HepG2 (cell line): ENCODE data around the gene DSC2. TPM values are rescaled to one million over a fixed set of nuclear protein-coding genes. Genes with fewer than 3 reads are reported as not detected.

Experiments
- ATAC-seq: fragments of 200-7000 bp; cut with Tn5 transposase; 3 replicates; pipeline ENCODE4 v1.9.1; 2020; ENCODE audit warnings: mild to moderate bottlenecking, moderate library complexity
- BruUV-seq: library from RNA; stranded (reverse); fragments of 400-500 nt; replicated peaks from 2 replicates; lab custom pipeline; 2021; lab: Mats Ljungman, UMichigan
- CTCF ChIA-PET: fragments of 300-600 bp; formaldehyde crosslinking; extraction: SDS; loops from one replicate; lab custom pipeline; 2021; ENCODE audit warnings: low total read pairs, inconsistent platforms, low intra/inter-chr PET ratio; lab: Yijun Ruan, JAX
- POLR2A ChIA-PET: fragments of 350-600 bp; sonication (Branson Sonifier 250); formaldehyde crosslinking; loops from one replicate; lab custom pipeline; 2020; ENCODE audit warnings: antibody characterized with exemption, inconsistent platforms; lab: Yijun Ruan, JAX
- DNase-seq: peaks from one replicate; pipeline ENCODE4 v3.0.0-alpha.2; 2015; ENCODE audit warnings: low spot score
- FAIRE-seq: peaks from 3 replicates; lab custom pipeline; 2011; peaks lifted over from hg19 to GRCh38; lab: Jason Lieb, UNC
- H2AFZ ChIP-seq: one replicate; pipeline ENCODE4 v1.6.1; 2011; ENCODE audit warnings: low read length, inconsistent platforms
- H3K27ac ChIP-seq: fragments of 300-600 bp; 3 replicates; pipeline ENCODE4 v1.8.0; 2011; ENCODE audit warnings: mixed run types, mild to moderate bottlenecking, mixed read lengths, low read length, inconsistent platforms; ENCODE audit not compliant: insufficient read depth; ENCODE audit errors: extremely low read length
- H3K27me3 ChIP-seq, 2 experiments: fragments of 200-600 bp in 1 of 2; 2 replicates in 1 of 2; 3 replicates in 1 of 2; pipeline versions ENCODE4 v1.6.0 to v1.8.0; 2011; ENCODE audit warnings: low read length in 2 of 2, mild to moderate bottlenecking in 2 of 2, moderate library complexity in 2 of 2, inconsistent platforms in 1 of 2; ENCODE audit not compliant: insufficient read depth in 2 of 2, control insufficient read depth in 1 of 2
- H3K36me3 ChIP-seq, 2 experiments: fragments of 200-600 bp in 1 of 2; replicated peaks in 1 of 2; 2 replicates in 1 of 2; 3 replicates in 1 of 2; pipeline versions ENCODE4 v1.5.1 to v1.8.0; 2011; ENCODE audit warnings: low read length in 2 of 2, inconsistent platforms in 1 of 2; ENCODE audit not compliant: insufficient read depth in 2 of 2, control insufficient read depth in 1 of 2
- H3K4me1 ChIP-seq: 2 replicates; pipeline ENCODE4 v1.5.1; 2012; ENCODE audit warnings: low read length, inconsistent platforms; ENCODE audit not compliant: insufficient read depth
- H3K4me2 ChIP-seq: 2 replicates; pipeline ENCODE4 v1.6.0; 2011; ENCODE audit warnings: low read depth, low read length, inconsistent platforms
- H3K4me3 ChIP-seq, 3 experiments: fragments of 200-600 bp in 1 of 3; sonication (generic), shearing (Covaris generic) in 1 of 3; replicated peaks in 1 of 3; 2 replicates each; pipeline ENCODE4 v1.5.1; 2011 to 2016; ENCODE audit warnings: low read length in 3 of 3, inconsistent platforms in 2 of 3, low read depth in 2 of 3, mild to moderate bottlenecking in 2 of 3, control low read depth in 1 of 3, mixed read lengths in 1 of 3; ENCODE audit not compliant: insufficient read depth in 1 of 3
- H3K79me2 ChIP-seq: one replicate; pipeline ENCODE4 v1.6.1; 2011; ENCODE audit warnings: low read length, inconsistent platforms; ENCODE audit not compliant: insufficient read depth
- H3K9ac ChIP-seq: 2 replicates; pipeline ENCODE4 v1.6.0; 2011; ENCODE audit warnings: mild to moderate bottlenecking, low read depth, low read length, inconsistent platforms; ENCODE audit not compliant: insufficient read depth
- H3K9me3 ChIP-seq: 2 replicates; pipeline ENCODE4 v1.5.1; 2012; ENCODE audit warnings: mild to moderate bottlenecking, low read length
- H4K20me1 ChIP-seq: 2 replicates; pipeline ENCODE4 v1.6.0; 2011; ENCODE audit warnings: inconsistent platforms, mild to moderate bottlenecking, low read length, moderate library complexity; ENCODE audit not compliant: insufficient read depth
- AKAP8 ChIP-seq: sonication (generic); formaldehyde crosslinking; IDR thresholded peaks from 2 replicates; pipeline ENCODE4 v1.5.1; 2020; ENCODE audit warnings: mild to moderate bottlenecking, missing genetic modification reagents
- FOXK2 ChIP-seq: fragments of 450-650 bp; IDR thresholded peaks from 2 replicates; pipeline ENCODE4 v1.6.1; 2016
- GPBP1L1 ChIP-seq: sonication (generic); formaldehyde crosslinking; IDR thresholded peaks from 2 replicates; pipeline ENCODE4 v1.5.0; 2020; ENCODE audit warnings: mild to moderate bottlenecking, missing genetic modification reagents
- GPN1 ChIP-seq: sonication (generic); formaldehyde crosslinking; IDR thresholded peaks from 2 replicates; pipeline ENCODE4 v1.5.1; 2020; ENCODE audit warnings: missing genetic modification reagents, borderline replicate concordance
- IRF2 ChIP-seq: IDR thresholded peaks from 2 replicates; pipeline ENCODE4 v1.6.1; 2018; ENCODE audit warnings: missing genetic modification reagents, missing compliant biosample characterization
- POLR2G ChIP-seq: fragments of 200-400 bp; formaldehyde crosslinking; IDR thresholded peaks from 2 replicates; pipeline ENCODE4 v1.6.1; 2018; ENCODE audit warnings: mild to moderate bottlenecking, low read depth, low read length, moderate library complexity
- PRMT3 ChIP-seq: sonication (generic); formaldehyde crosslinking; IDR thresholded peaks from 2 replicates; pipeline ENCODE4 v1.8.1; 2022; ENCODE audit warnings: low read depth, mild to moderate bottlenecking, moderate library complexity, missing genetic modification reagents, borderline replicate concordance
- SALL1 ChIP-seq: sonication (generic); formaldehyde crosslinking; IDR thresholded peaks from 2 replicates; pipeline ENCODE4 v1.8.0; 2022; ENCODE audit warnings: mild to moderate bottlenecking, missing genetic modification reagents
- SCMH1 ChIP-seq: sonication (generic); formaldehyde crosslinking; IDR thresholded peaks from 2 replicates; pipeline ENCODE4 v1.9.0; 2021; ENCODE audit warnings: missing genetic modification reagents, mild to moderate bottlenecking, borderline replicate concordance
- SRSF1 ChIP-seq: fragments of 200-400 bp; formaldehyde crosslinking; optimal IDR thresholded peaks from 2 replicates; pipeline ENCODE3; 2017; ENCODE audit warnings: mild to moderate bottlenecking, low read depth, low read length, moderate library complexity
- YY1 ChIP-seq: IDR thresholded peaks from 2 replicates; pipeline ENCODE4 v1.6.1; 2011; ENCODE audit warnings: low read length, low read depth, moderate library complexity, mild to moderate bottlenecking; ENCODE audit not compliant: insufficient read depth, insufficient replicate concordance
- ZBTB1 ChIP-seq: sonication (generic); formaldehyde crosslinking; IDR thresholded peaks from 2 replicates; pipeline ENCODE4 v1.4.0; 2020; ENCODE audit warnings: missing genetic modification reagents, borderline replicate concordance
- ZNF160 ChIP-seq: sonication (generic); formaldehyde crosslinking; IDR thresholded peaks from 2 replicates; pipeline ENCODE4 v1.8.0; 2022; ENCODE audit warnings: mild to moderate bottlenecking, inconsistent platforms, missing genetic modification reagents
- ZNF296 ChIP-seq: sonication (generic); formaldehyde crosslinking; conservative IDR thresholded peaks from 2 replicates; pipeline ENCODE4 v1.5.0; 2020; ENCODE audit warnings: mild to moderate bottlenecking, missing genetic modification reagents
- ZNF619 ChIP-seq: sonication (generic); formaldehyde crosslinking; IDR thresholded peaks from 2 replicates; pipeline ENCODE4 v1.4.0; 2020; ENCODE audit warnings: mild to moderate bottlenecking, missing genetic modification reagents
- ZSCAN21 ChIP-seq: sonication (generic); formaldehyde crosslinking; IDR thresholded peaks from 2 replicates; pipeline ENCODE4 v1.8.0; 2022; ENCODE audit warnings: mild to moderate bottlenecking, missing genetic modification reagents, moderate library complexity, borderline replicate concordance
- WGBS: methylation state at CpG from one replicate; pipeline ENCODE4 v1.1.6; 2017; ENCODE audit warnings: low lambda C conversion rate; 5-methylcytosine and 5-hydroxymethylcytosine counted together
- in situ Hi-C: cut with HindIII; loops from 2 replicates; pipeline ENCODE4 v1.10.0; 2017; ENCODE audit warnings: low pct_unique_long_range_greater_than_20kb; ENCODE audit not compliant: extremely low pct_ligation_motif_present
- intact Hi-C: fragments of 100-400 bp; cut with micrococcal nuclease; formaldehyde crosslinking; loops from one replicate; pipeline ENCODE4 v1.10.0; 2022; ENCODE audit not compliant: unreplicated experiment
- polyA plus RNA-seq, 8 experiments: library from polyadenylated mRNA; depleted of rRNA in 3 of 8; stranded (reverse) in 7 of 8; unstranded in 1 of 8; fragments of >200 nt; fragmentation: Illumina TruSeq in 4 of 8; extraction: Trizol in 4 of 8; gene quantifications; 2 replicates each; pipeline versions ENCODE4 v1.2.1 to v1.2.3, GENCODE V29; 2011 to 2016; ENCODE audit warnings: low read depth in 4 of 8, missing spikeins in 1 of 8, mixed read lengths in 1 of 8; ENCODE audit not compliant: insufficient read depth in 1 of 8
- total RNA-seq, 5 experiments: library from RNA; depleted of rRNA; stranded (reverse); fragments of >200 nt; fragmentation: Illumina TruSeq; extraction: Trizol; gene quantifications; 2 replicates each; pipeline ENCODE4 v1.2.3, GENCODE V29; 2016; ENCODE audit warnings: low read depth in 1 of 5
- TF ChIP-seq, protein P1 (sequence below): sonication (generic); formaldehyde crosslinking; IDR thresholded peaks from 2 replicates; pipeline ENCODE4 v1.4.0; 2020; ENCODE audit warnings: mild to moderate bottlenecking, low read depth, missing genetic modification reagents
- TF ChIP-seq, protein P2 (sequence below): sonication (generic); formaldehyde crosslinking; IDR thresholded peaks from 2 replicates; pipeline ENCODE4 v1.4.0; 2020; ENCODE audit warnings: missing genetic modification reagents

DSC2 gene
- total and polyA plus RNA-seq, 2 of the 13 experiments (the other 11 are each of a cell fraction or from before 2014, with no cell fraction given): 7.2 to 24.9 TPM

DNA sequence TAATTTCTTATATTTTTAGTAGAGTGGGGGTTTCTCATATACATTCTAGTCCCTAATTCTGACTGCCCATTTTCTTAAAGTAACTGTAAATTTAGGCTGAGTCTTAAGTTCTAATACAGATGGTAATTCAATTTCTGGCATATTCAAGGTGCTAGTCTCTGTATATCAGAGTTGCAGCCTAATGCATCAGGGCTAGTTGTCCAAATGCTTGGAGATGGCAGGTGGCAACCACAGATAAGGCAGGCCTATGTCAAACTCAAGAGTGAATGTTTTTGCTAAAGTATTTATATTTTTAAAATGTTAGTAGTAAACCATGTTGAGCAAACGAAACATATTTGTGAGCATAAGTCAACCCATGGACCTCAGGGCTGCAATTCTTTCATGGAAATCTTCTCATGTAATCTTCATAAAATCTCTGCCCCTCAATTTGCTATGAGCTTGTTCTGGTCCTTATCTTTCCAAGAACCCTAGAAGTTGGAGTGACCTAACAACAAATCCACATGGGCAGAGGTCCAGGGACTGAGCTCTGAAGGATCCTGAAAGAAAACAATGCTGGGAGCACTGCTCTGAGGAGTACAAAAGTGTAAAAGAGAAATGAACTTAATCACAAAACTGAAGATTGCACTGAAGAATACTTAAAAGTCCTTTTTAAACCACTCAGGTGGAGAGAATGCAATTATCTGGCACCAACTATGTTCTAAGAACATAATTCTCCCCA is 27.3 kb upstream of the DSC2 start:
- Histone ChIP-seq H3K27me3 (no peaks in the 10 kb centered on the region), H3K36me3 (no peaks in the 10 kb centered on the region), H2AFZ (no peak overlapping the region), H3K4me3 (no peak overlapping the region), H3K27ac (no peak overlapping the region), H3K9ac (no peak overlapping the region), H3K79me2 (no peaks in the 10 kb centered on the region), H3K4me1 (no peaks in the 10 kb centered on the region), H3K9me3 (no peaks in the 10 kb centered on the region), H3K4me2 (no peak overlapping the region), H4K20me1 (no peaks in the 10 kb centered on the region)
- intact Hi-C loops (no loop called here), in situ Hi-C loops (no loop called here)
- FAIRE-seq (no peak), DNase-seq (no peak), ATAC-seq (no peak)
- no TSS peak for BruUV-seq
- WGBS: 29% methylated on average over 1 of the region's 1 CpG
- POLR2A ChIA-PET: no interaction called here
- CTCF ChIA-PET: no interaction called here
- TF ChIP-seq ZNF160: no peak
- TF ChIP-seq GPN1 (CRISPR knock-in tag): no peak
- no peak for TF ChIP-seq GPBP1L1 (CRISPR knock-in tag)
- TF ChIP-seq ZNF619 (CRISPR knock-in tag): no peak
- no peak for TF ChIP-seq YY1
- TF ChIP-seq AKAP8 (CRISPR knock-in tag): no peak
- no peak for TF ChIP-seq ZNF296
- no peak for TF ChIP-seq PRMT3 (CRISPR knock-in tag)
- TF ChIP-seq ZSCAN21 (CRISPR knock-in tag): no peak
- TF ChIP-seq, protein P1, sequence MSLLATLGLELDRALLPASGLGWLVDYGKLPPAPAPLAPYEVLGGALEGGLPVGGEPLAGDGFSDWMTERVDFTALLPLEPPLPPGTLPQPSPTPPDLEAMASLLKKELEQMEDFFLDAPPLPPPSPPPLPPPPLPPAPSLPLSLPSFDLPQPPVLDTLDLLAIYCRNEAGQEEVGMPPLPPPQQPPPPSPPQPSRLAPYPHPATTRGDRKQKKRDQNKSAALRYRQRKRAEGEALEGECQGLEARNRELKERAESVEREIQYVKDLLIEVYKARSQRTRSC: no peak
- TF ChIP-seq, protein P2, sequence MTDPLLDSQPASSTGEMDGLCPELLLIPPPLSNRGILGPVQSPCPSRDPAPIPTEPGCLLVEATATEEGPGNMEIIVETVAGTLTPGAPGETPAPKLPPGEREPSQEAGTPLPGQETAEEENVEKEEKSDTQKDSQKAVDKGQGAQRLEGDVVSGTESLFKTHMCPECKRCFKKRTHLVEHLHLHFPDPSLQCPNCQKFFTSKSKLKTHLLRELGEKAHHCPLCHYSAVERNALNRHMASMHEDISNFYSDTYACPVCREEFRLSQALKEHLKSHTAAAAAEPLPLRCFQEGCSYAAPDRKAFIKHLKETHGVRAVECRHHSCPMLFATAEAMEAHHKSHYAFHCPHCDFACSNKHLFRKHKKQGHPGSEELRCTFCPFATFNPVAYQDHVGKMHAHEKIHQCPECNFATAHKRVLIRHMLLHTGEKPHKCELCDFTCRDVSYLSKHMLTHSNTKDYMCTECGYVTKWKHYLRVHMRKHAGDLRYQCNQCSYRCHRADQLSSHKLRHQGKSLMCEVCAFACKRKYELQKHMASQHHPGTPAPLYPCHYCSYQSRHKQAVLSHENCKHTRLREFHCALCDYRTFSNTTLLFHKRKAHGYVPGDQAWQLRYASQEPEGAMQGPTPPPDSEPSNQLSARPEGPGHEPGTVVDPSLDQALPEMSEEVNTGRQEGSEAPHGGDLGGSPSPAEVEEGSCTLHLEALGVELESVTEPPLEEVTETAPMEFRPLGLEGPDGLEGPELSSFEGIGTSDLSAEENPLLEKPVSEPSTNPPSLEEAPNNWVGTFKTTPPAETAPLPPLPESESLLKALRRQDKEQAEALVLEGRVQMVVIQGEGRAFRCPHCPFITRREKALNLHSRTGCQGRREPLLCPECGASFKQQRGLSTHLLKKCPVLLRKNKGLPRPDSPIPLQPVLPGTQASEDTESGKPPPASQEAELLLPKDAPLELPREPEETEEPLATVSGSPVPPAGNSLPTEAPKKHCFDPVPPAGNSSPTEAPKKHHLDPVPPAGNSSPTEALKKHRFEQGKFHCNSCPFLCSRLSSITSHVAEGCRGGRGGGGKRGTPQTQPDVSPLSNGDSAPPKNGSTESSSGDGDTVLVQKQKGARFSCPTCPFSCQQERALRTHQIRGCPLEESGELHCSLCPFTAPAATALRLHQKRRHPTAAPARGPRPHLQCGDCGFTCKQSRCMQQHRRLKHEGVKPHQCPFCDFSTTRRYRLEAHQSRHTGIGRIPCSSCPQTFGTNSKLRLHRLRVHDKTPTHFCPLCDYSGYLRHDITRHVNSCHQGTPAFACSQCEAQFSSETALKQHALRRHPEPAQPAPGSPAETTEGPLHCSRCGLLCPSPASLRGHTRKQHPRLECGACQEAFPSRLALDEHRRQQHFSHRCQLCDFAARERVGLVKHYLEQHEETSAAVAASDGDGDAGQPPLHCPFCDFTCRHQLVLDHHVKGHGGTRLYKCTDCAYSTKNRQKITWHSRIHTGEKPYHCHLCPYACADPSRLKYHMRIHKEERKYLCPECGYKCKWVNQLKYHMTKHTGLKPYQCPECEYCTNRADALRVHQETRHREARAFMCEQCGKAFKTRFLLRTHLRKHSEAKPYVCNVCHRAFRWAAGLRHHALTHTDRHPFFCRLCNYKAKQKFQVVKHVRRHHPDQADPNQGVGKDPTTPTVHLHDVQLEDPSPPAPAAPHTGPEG: no peak
- no peak for TF ChIP-seq FOXK2
- no peak for TF ChIP-seq POLR2G
- TF ChIP-seq SALL1 (CRISPR knock-in tag): no peak
- TF ChIP-seq SCMH1 (CRISPR knock-in tag): no peak
- no peak for TF ChIP-seq ZBTB1 (CRISPR knock-in tag)
- TF ChIP-seq SRSF1: no peak
- no peak for TF ChIP-seq IRF2 (CRISPR knock-in tag)
